ENCODE data around the gene ITFG2. TPM values are rescaled to one million over a fixed set of nuclear protein-coding genes. Genes with fewer than 3 reads are reported as not detected.

ITFG2 gene
- total and polyA plus RNA-seq, 9 of the 15 experiments (the other 6 are each of a cell fraction or from before 2014, with no cell fraction given) = 15.0 to 22.8 (median 19.4) TPM

- TF ChIP-seq SPI1 (IDR thresholded peaks at IDR 0.05; ENCODE audit: borderline replicate concordance, low read depth, low read length) = no peak
- TF ChIP-seq CC2D1A (IDR thresholded peaks at IDR 0.05) = no peak
- TF ChIP-seq FOXJ2 (tag; IDR thresholded peaks at IDR 0.05) = no peak
- no peak for TF ChIP-seq PHF8 (IDR thresholded peaks at IDR 0.05; ENCODE audit: borderline replicate concordance, low read length)
- TF ChIP-seq FIP1L1 (IDR thresholded peaks at IDR 0.05; ENCODE audit: low read depth, low read length, poor library complexity, severe bottlenecking) = no peak
- no peak for TF ChIP-seq ARID4B (CRISPR knock-in tag; IDR thresholded peaks at IDR 0.05)
- TF ChIP-seq CEBPG (CRISPR knock-in tag; IDR thresholded peaks at IDR 0.05) = no peak
- TF ChIP-seq CEBPG (tag; conservative IDR thresholded peaks at IDR 0.05 in 1 of 2, IDR thresholded peaks at IDR 0.05 in 1 of 2) = no peak
Observed at GRCh38 chr12:2825132-2825531, 12.7 kb downstream of the ITFG2 start (continued).

Data from K562 (cell line).